GM19193 (cell line): ENCODE data around the gene PAF1.

Experiments
- POLR2A ChIP-seq: IDR thresholded peaks from 4 replicates; pipeline ENCODE4 v1.6.1; 2011; ENCODE audit not compliant: insufficient read depth, insufficient read length; ENCODE audit errors: extremely low read depth

Gene PAF1

DNA sequence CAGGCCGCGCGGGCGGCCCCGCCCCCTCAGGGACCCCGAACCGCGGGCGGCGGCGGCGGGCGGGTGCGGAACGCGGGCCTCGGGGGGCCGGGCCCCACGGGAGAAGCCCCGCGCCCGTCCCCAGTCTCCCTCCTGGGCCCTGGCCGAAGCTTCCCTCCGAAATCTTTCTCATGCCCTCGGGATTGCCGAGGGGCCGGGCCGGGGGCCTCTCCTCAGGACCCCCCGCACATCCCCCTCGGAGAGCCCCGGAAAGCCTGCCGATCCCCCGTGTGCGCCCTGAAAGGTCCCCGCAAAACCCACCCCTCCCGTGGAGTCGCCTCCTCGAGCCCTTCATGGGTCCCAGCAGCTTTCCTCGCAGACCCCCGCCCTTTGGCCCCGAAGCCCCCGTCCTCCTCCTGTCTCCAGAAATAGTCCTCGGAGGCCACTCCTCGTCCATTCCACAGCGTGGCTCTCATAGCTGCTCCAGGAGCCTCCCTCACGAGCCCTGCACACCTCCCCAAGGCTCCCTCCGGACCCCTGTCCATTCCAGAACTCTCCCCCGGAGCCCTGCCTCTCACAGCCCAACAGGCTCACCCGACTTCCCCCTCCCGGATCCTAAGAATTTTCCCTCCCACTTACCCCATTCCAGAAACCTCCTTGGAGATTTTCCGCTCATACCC is 48.1 kb downstream of the PAF1 start:
- TF ChIP-seq POLR2A, result no peak

GRCh38 chr19:39341719-39342604 is 48.9 kb downstream of the PAF1 start, which contains the start of gene SAMD4B:
Gene SAMD4B (plus strand): TSS chr19:39342421. CDS start chr19:39356894, 14,473 bp downstream.
- peak; percentile 96 for TF ChIP-seq POLR2A

GRCh38 chr19:39341129-39341718 is 49.7 kb downstream of the PAF1 start:
- no peak for TF ChIP-seq POLR2A

DNA sequence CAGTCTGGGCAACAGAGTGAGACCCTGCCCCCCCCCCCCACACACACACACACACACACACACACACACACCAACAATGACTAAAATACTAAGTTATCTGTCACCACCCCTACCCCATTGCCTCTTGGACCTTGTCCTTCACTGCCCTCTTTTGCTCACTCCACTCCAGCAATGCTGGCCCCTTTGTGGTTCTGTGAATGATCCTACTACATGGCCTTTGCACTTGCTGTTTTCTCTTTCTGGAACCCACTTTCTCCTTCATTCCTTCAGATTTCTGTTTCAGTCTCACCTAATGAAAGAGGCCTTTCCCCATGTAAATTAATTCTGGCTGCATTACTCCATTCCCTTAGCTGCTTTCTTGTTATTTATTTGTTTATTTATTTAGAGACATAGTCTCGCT is 51.2 kb downstream of the PAF1 start:
- TF ChIP-seq POLR2A, result no peak

DNA sequence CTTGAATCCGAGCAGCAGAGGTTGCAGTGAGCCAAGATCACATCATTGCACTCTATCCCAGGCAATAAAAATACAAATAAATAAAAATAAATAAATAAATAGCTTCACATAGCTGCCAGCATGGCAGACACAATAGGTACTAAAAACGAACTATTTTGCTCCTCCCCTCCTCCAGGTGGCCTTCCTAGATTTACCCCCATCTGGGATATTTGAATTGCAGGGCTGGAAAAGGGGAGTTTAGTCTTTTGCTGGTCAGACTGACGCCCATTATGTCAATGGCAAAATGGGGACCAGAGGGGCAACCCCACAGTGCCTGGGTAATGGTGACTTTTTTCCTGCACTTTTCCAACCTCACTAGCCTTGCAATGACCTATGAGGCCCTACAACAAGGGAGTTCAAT is 54.4 kb downstream of the PAF1 start:
- no peak for TF ChIP-seq POLR2A
